MG63 (cell line): ENCODE results near the gene RBM25. TPM values are rescaled to one million over a fixed set of nuclear protein-coding genes. Genes with fewer than 3 reads are reported as not detected.
"Not testable (repeated sequence)": the region's sequence is repeated elsewhere in the genome, so short reads cannot be mapped to it uniquely, and the experiment has no call there.

Experiments
- DNase-seq: peaks from one replicate; pipeline ENCODE4 v3.0.0-alpha.2; 2020
- H3K27me3 ChIP-seq: fragments of 250-450 bp; sonication (Bioruptor Pico); 2 replicates; pipeline ENCODE4 v1.5.1; 2020; ENCODE audit warnings: mild to moderate bottlenecking, moderate library complexity
- H3K36me3 ChIP-seq: fragments of 250-450 bp; sonication (Bioruptor Pico); 2 replicates; pipeline ENCODE4 v1.5.1; 2020; ENCODE audit warnings: mild to moderate bottlenecking, moderate library complexity
- H3K4me3 ChIP-seq: fragments of 250-450 bp; sonication (Bioruptor Pico); 2 replicates; pipeline ENCODE4 v1.5.1; 2020; ENCODE audit warnings: mild to moderate bottlenecking, moderate library complexity
- H3K9me3 ChIP-seq: fragments of 250-450 bp; sonication (Bioruptor Pico); 2 replicates; pipeline ENCODE4 v1.5.1; 2020; ENCODE audit warnings: mild to moderate bottlenecking, moderate library complexity
- total RNA-seq: library from RNA; depleted of rRNA; stranded (reverse); fragments of >200 nt; shearing (Covaris generic); gene quantifications from 2 replicates; pipeline ENCODE4 v1.2.3, GENCODE V29; 2014; ENCODE audit warnings: low replicate concordance; rRNA removed

Gene RBM25
- total RNA-seq: 3.6 and 4.7 TPM in 2 replicates

GRCh38 chr14:73058224-73058921, at the start of gene RBM25:
Gene RBM25 (plus strand): TSS chr14:73058534. CDS start chr14:73071642, 13,108 bp downstream.
- Histone ChIP-seq H3K4me3 (peak within 1 kb of the TSS; percentile 91), H3K36me3 (peaks cover 21% of the 10 kb centered on the region), H3K9me3 (no peaks in the 10 kb centered on the region), H3K27me3 (no peaks in the 10 kb centered on the region)
- peak; percentile 93 for DNase-seq

GRCh38 chr14:73011189-73011588, 47.1 kb upstream of the RBM25 start:
- H3K36me3 ChIP-seq, H3K27me3 ChIP-seq, H3K9me3 ChIP-seq, DNase-seq, H3K4me3 ChIP-seq: not testable (repeated sequence)

- Histone ChIP-seq H3K4me3 (no peak overlapping the region), H3K27me3 (no peaks in the 10 kb centered on the region), H3K9me3 (no peaks in the 10 kb centered on the region), H3K36me3 (no peaks in the 10 kb centered on the region)
- DNase-seq: no peak
Measured at GRCh38 chr14:73014105-73014504, 44.2 kb upstream of the RBM25 start.

GRCh38 chr14:73015552-73015951, 42.8 kb upstream of the RBM25 start:
- not testable (repeated sequence) for H3K9me3 ChIP-seq, DNase-seq

GRCh38 chr14:73016011-73016410, 42.3 kb upstream of the RBM25 start:
- H3K4me3 ChIP-seq, H3K36me3 ChIP-seq, H3K9me3 ChIP-seq, DNase-seq, H3K27me3 ChIP-seq: not testable (repeated sequence)

More at GRCh38 chr14:73015552-73015951, 42.8 kb upstream of the RBM25 start:
- not testable (repeated sequence) for H3K27me3 ChIP-seq, H3K4me3 ChIP-seq, H3K36me3 ChIP-seq

GRCh38 chr14:73022051-73022450, 36.3 kb upstream of the RBM25 start:
- DNase-seq: no peak
- no peaks in the 10 kb centered on the region for H3K9me3 ChIP-seq
- H3K4me3 ChIP-seq: no peak overlapping the region
- no peaks in the 10 kb centered on the region; the same call in 1 of the 2 replicates for H3K36me3 ChIP-seq
- no peaks in the 10 kb centered on the region for H3K27me3 ChIP-seq

GRCh38 chr14:73025544-73025943, 32.8 kb upstream of the RBM25 start:
- no peaks in the 10 kb centered on the region for H3K27me3 ChIP-seq
- H3K4me3 ChIP-seq: no peak overlapping the region
- H3K9me3 ChIP-seq: no peaks in the 10 kb centered on the region
- H3K36me3 ChIP-seq: no peaks in the 10 kb centered on the region; the same call in 1 of the 2 replicates
- DNase-seq: no peak

GRCh38 chr14:73026243-73026844, 32.0 kb upstream of the RBM25 start:
- H3K27me3 ChIP-seq: no peaks in the 10 kb centered on the region
- peak overlapping the region; percentile 74 for H3K4me3 ChIP-seq
- H3K9me3 ChIP-seq: no peaks in the 10 kb centered on the region
- no peaks in the 10 kb centered on the region; the same call in 1 of the 2 replicates for H3K36me3 ChIP-seq
- no peak for DNase-seq

- no peaks in the 10 kb centered on the region for H3K27me3 ChIP-seq
- no peaks in the 10 kb centered on the region; the same call in 1 of the 2 replicates for H3K36me3 ChIP-seq
- peak; percentile 96 for DNase-seq
Measured at GRCh38 chr14:73026845-73027542, 31.3 kb upstream of the RBM25 start, which contains the start of gene ZFYVE1. Gene ZFYVE1 (minus strand): TSS chr14:73027106. CDS start chr14:73024508, 2,598 bp downstream.

GRCh38 chr14:73027546-73027945, 30.8 kb upstream of the RBM25 start:
- no peak for DNase-seq
- peak overlapping the region; percentile 74 for H3K4me3 ChIP-seq
- no peaks in the 10 kb centered on the region for H3K36me3 ChIP-seq
- no peaks in the 10 kb centered on the region for H3K9me3 ChIP-seq
- no peaks in the 10 kb centered on the region for H3K27me3 ChIP-seq

More at GRCh38 chr14:73026845-73027542, 31.3 kb upstream of the RBM25 start, which contains the start of gene ZFYVE1:
- H3K4me3 ChIP-seq: peak within 1 kb of the TSS; percentile 74
- no peaks in the 10 kb centered on the region for H3K9me3 ChIP-seq

- Histone ChIP-seq H3K27me3 (no peaks in the 10 kb centered on the region), H3K9me3 (no peaks in the 10 kb centered on the region), H3K36me3 (no peaks in the 10 kb centered on the region), H3K4me3 (no peak overlapping the region; the same call in 1 of the 2 replicates)
- DNase-seq: no peak
Measured at GRCh38 chr14:73027984-73028383, 30.4 kb upstream of the RBM25 start.

- not testable (repeated sequence) for H3K27me3 ChIP-seq, H3K36me3 ChIP-seq, H3K9me3 ChIP-seq, H3K4me3 ChIP-seq, DNase-seq
Measured at GRCh38 chr14:73036706-73037450, 21.5 kb upstream of the RBM25 start.

GRCh38 chr14:73047808-73048207, 10.5 kb upstream of the RBM25 start:
- no peaks in the 10 kb centered on the region for H3K36me3 ChIP-seq
- H3K9me3 ChIP-seq: no peaks in the 10 kb centered on the region
- no peak overlapping the region for H3K4me3 ChIP-seq
- no peaks in the 10 kb centered on the region for H3K27me3 ChIP-seq
- no peak for DNase-seq

- DNase-seq: no peak
- H3K36me3 ChIP-seq: no peaks in the 10 kb centered on the region
- no peak overlapping the region for H3K4me3 ChIP-seq
- no peaks in the 10 kb centered on the region for H3K9me3 ChIP-seq
- no peaks in the 10 kb centered on the region for H3K27me3 ChIP-seq
Measured at GRCh38 chr14:73049428-73049827, 8.9 kb upstream of the RBM25 start.

- no peak overlapping the region for H3K4me3 ChIP-seq
- no peaks in the 10 kb centered on the region for H3K27me3 ChIP-seq
- H3K9me3 ChIP-seq: no peaks in the 10 kb centered on the region
- peaks cover 6% of the 10 kb centered on the region; the same call in 1 of the 2 replicates for H3K36me3 ChIP-seq
- DNase-seq: no peak
Measured at GRCh38 chr14:73055251-73055650, 3.1 kb upstream of the RBM25 start.

GRCh38 chr14:73057944-73058223, 450 bp upstream of the RBM25 start:
- Histone ChIP-seq H3K9me3 (no peaks in the 10 kb centered on the region), H3K4me3 (peak overlapping the region; percentile 91), H3K36me3 (peaks cover 20% of the 10 kb centered on the region), H3K27me3 (no peaks in the 10 kb centered on the region)
- DNase-seq: no peak
